H9 (cell line): ENCODE data around the gene RPL36A. TPM values are rescaled to one million over a fixed set of nuclear protein-coding genes. Genes with fewer than 3 reads are reported as not detected.

ENCODE experiments used
- DNase-seq: peaks from one replicate; pipeline ENCODE4 v3.0.0-alpha.2; 2017
- H2AFZ ChIP-seq: one replicate; pipeline ENCODE4 v1.6.1; 2013; ENCODE audit warnings: mild to moderate bottlenecking, low read length, control low read depth, moderate library complexity
- H2AK5ac ChIP-seq: 2 replicates; pipeline ENCODE4 v1.6.1; 2013; ENCODE audit warnings: low read length, control low read depth, mixed read lengths; ENCODE audit not compliant: insufficient read length
- H2BK120ac ChIP-seq: one replicate; pipeline ENCODE4 v1.6.1; 2013; ENCODE audit warnings: low read depth, mild to moderate bottlenecking, low read length, control low read depth, inconsistent platforms; ENCODE audit not compliant: poor library complexity, severe bottlenecking
- H2BK12ac ChIP-seq: 2 replicates; pipeline ENCODE4 v1.6.1; 2013; ENCODE audit warnings: low read length, control low read depth, mixed read lengths, low read depth; ENCODE audit not compliant: insufficient read length
- H2BK15ac ChIP-seq: 2 replicates; pipeline ENCODE4 v1.6.1; 2013; ENCODE audit warnings: low read depth, low read length, control low read depth
- H2BK20ac ChIP-seq: one replicate; pipeline ENCODE4 v1.6.1; 2013; ENCODE audit warnings: low read depth, mild to moderate bottlenecking, low read length, control low read depth, inconsistent platforms; ENCODE audit not compliant: poor library complexity, severe bottlenecking
- H2BK5ac ChIP-seq: 2 replicates; pipeline ENCODE4 v1.6.1; 2013; ENCODE audit warnings: low read length, control low read depth, mixed read lengths; ENCODE audit not compliant: insufficient read length
- H3K14ac ChIP-seq: 2 replicates; pipeline ENCODE4 v1.6.1; 2013; ENCODE audit warnings: low read length, control low read depth; ENCODE audit not compliant: insufficient read depth
- H3K18ac ChIP-seq: 2 replicates; pipeline ENCODE4 v1.6.1; 2013; ENCODE audit warnings: low read depth, mild to moderate bottlenecking, mixed read lengths, low read length, control low read depth; ENCODE audit not compliant: insufficient read length
- H3K23ac ChIP-seq: 2 replicates; pipeline ENCODE4 v1.6.1; 2013; ENCODE audit warnings: low read length, control low read depth, mixed read lengths, low read depth; ENCODE audit not compliant: insufficient read length
- H3K23me2 ChIP-seq: 2 replicates; pipeline ENCODE4 v1.6.1; 2013; ENCODE audit warnings: low read depth, mild to moderate bottlenecking, mixed read lengths, low read length, control low read depth; ENCODE audit not compliant: insufficient read length, poor library complexity, severe bottlenecking
- H3K27ac ChIP-seq: 2 replicates; pipeline ENCODE4 v1.5.1; 2013; ENCODE audit warnings: low read length, control low read depth, mixed read lengths, low read depth; ENCODE audit not compliant: insufficient read length
- H3K27me3 ChIP-seq: 2 replicates; pipeline ENCODE4 v1.6.1; 2013; ENCODE audit warnings: low read length, control low read depth, inconsistent platforms; ENCODE audit not compliant: insufficient read depth
- H3K4ac ChIP-seq: 2 replicates; pipeline ENCODE4 v1.6.1; 2013; ENCODE audit warnings: low read depth, mild to moderate bottlenecking, control low read depth, inconsistent platforms, low read length, moderate library complexity
- H3K4me1 ChIP-seq: 2 replicates; pipeline ENCODE4 v1.6.1; 2013; ENCODE audit warnings: low read length, control low read depth, inconsistent platforms; ENCODE audit not compliant: insufficient read depth
- H3K4me2 ChIP-seq: 2 replicates; pipeline ENCODE4 v1.6.1; 2013; ENCODE audit warnings: low read length, control low read depth, mixed read lengths; ENCODE audit not compliant: insufficient read length, insufficient read depth
- H3K56ac ChIP-seq: 2 replicates; pipeline ENCODE4 v1.6.1; 2013; ENCODE audit warnings: low read depth, mild to moderate bottlenecking, mixed read lengths, low read length, control low read depth; ENCODE audit not compliant: insufficient read length
- H3K79me1 ChIP-seq: 2 replicates; pipeline ENCODE4 v1.6.1; 2013; ENCODE audit warnings: low read depth, mild to moderate bottlenecking, moderate library complexity, low read length, control low read depth, inconsistent platforms; ENCODE audit not compliant: insufficient read depth, poor library complexity, severe bottlenecking
- H3K79me2 ChIP-seq: 2 replicates; pipeline ENCODE4 v1.6.1; 2013; ENCODE audit warnings: low read length, control low read depth, inconsistent platforms; ENCODE audit not compliant: insufficient read depth
- H3K9ac ChIP-seq: 2 replicates; pipeline ENCODE4 v1.6.1; 2013; ENCODE audit warnings: low read length, control low read depth, mixed read lengths; ENCODE audit not compliant: insufficient read length; ENCODE audit errors: extremely low read depth
- H3K9me3 ChIP-seq: one replicate; pipeline ENCODE4 v1.6.1; 2013; ENCODE audit warnings: low read depth, low read length, inconsistent platforms; ENCODE audit not compliant: control insufficient read depth
- H3T11ph ChIP-seq: one replicate; pipeline ENCODE4 v1.6.1; 2013; ENCODE audit warnings: mild to moderate bottlenecking, low read length, control low read depth, inconsistent platforms
- H4K20me1 ChIP-seq: one replicate; pipeline ENCODE4 v1.6.1; 2013; ENCODE audit not compliant: control insufficient read depth, insufficient read length, insufficient read depth
- H4K5ac ChIP-seq: 2 replicates; pipeline ENCODE4 v1.6.1; 2013; ENCODE audit warnings: low read depth, mild to moderate bottlenecking, mixed read lengths, low read length, control low read depth; ENCODE audit not compliant: insufficient read length
- H4K8ac ChIP-seq: replicated peaks from 2 replicates; pipeline ENCODE4 v1.6.1; 2013; ENCODE audit warnings: low read length, control low read depth, mixed read lengths, low read depth; ENCODE audit not compliant: insufficient read length
- H4K91ac ChIP-seq: 2 replicates; pipeline ENCODE4 v1.6.1; 2013; ENCODE audit warnings: low read depth, mild to moderate bottlenecking, moderate library complexity, mixed read lengths, low read length, control low read depth; ENCODE audit not compliant: insufficient read length
- H3K27ac Mint-ChIP-seq, 3 experiments: 2 replicates in 2 of 3; 3 replicates in 1 of 3; pipeline ENCODE4 v1.8.0; 2020 to 2021; ENCODE audit warnings: mixed read lengths in 3 of 3, mild to moderate bottlenecking in 1 of 3, moderate library complexity in 1 of 3
- H3K27me3 Mint-ChIP-seq: 2 replicates; pipeline ENCODE4 v1.8.0; 2021; ENCODE audit warnings: low read depth, mild to moderate bottlenecking, moderate library complexity, mixed read lengths
- H3K36me3 Mint-ChIP-seq, 3 experiments: 2 replicates in 2 of 3; 3 replicates in 1 of 3; pipeline ENCODE4 v1.8.0; 2020 to 2021; ENCODE audit warnings: low read depth in 3 of 3, mixed read lengths in 3 of 3; ENCODE audit not compliant: insufficient read depth in 1 of 3
- H3K4me1 Mint-ChIP-seq, 2 experiments: 2 replicates each; pipeline ENCODE4 v1.8.0; 2020; ENCODE audit warnings: mixed read lengths in 2 of 2
- H3K4me3 Mint-ChIP-seq, 2 experiments: 2 replicates in 1 of 2; 3 replicates in 1 of 2; pipeline ENCODE4 v1.8.0; 2020 to 2021; ENCODE audit warnings: mild to moderate bottlenecking in 2 of 2, mixed read lengths in 2 of 2, moderate library complexity in 1 of 2
- H3K9me3 Mint-ChIP-seq, 2 experiments: 2 replicates in 1 of 2; 3 replicates in 1 of 2; pipeline ENCODE4 v1.8.0; 2020; ENCODE audit warnings: mild to moderate bottlenecking in 2 of 2, mixed read lengths in 2 of 2, moderate library complexity in 1 of 2
- CTCF ChIP-seq: fragments of 200-600 bp; sonication (generic); conservative IDR thresholded peaks from 3 replicates; pipeline ENCODE4 v1.8.0; 2021; ENCODE audit warnings: antibody characterized with exemption, mild to moderate bottlenecking
- WGBS: extraction: QIAGEN DNeasy Blood & Tissue Kit; methylation state at CpG from one replicate; pipeline ENCODE4 v1.1.7; 2013; ENCODE audit warnings: missing lambda C conversion rate, low lambda C conversion rate, mixed read lengths; ENCODE audit not compliant: insufficient read length; ENCODE audit errors: extremely low coverage; 5-methylcytosine and 5-hydroxymethylcytosine counted together
- total RNA-seq: library from RNA; stranded (reverse); gene quantifications from 2 replicates; pipeline ENCODE4 v1.2.1, GENCODE V29; 2021

The RPL36A gene
- total RNA-seq, 1 experiment from 2014 or later, result 428 TPM

- no peak overlapping the region for H3K56ac ChIP-seq
- H4K5ac ChIP-seq, result no peak overlapping the region
- H3K27ac Mint-ChIP-seq, result no peak overlapping the region
- no peak overlapping the region for H3T11ph ChIP-seq
- H2BK20ac ChIP-seq, result no peak overlapping the region
- H3K4me1 ChIP-seq, result no peaks in the 10 kb centered on the region
- no peaks in the 10 kb centered on the region for H3K23me2 ChIP-seq
- no peaks in the 10 kb centered on the region for H3K4me1 Mint-ChIP-seq
- H3K9ac ChIP-seq, result no peak overlapping the region
- H4K20me1 ChIP-seq, result no peaks in the 10 kb centered on the region
- H2BK120ac ChIP-seq, result no peak overlapping the region
- TF ChIP-seq CTCF, result no peak
- no peak overlapping the region for H2BK5ac ChIP-seq
- no peak overlapping the region for H2AK5ac ChIP-seq
- no peak overlapping the region for H3K18ac ChIP-seq
- H3K23ac ChIP-seq, result no peak overlapping the region
- no peak for DNase-seq
- H3K79me2 ChIP-seq, result no peaks in the 10 kb centered on the region
- H3K4me3 Mint-ChIP-seq, result no peak overlapping the region
- H3K27me3 ChIP-seq, result no peaks in the 10 kb centered on the region
- no peak overlapping the region for H3K4me2 ChIP-seq
- no peak overlapping the region for H3K14ac ChIP-seq
- H3K79me1 ChIP-seq, result no peaks in the 10 kb centered on the region
- H4K8ac ChIP-seq, result no peak overlapping the region
- no peak overlapping the region for H2AFZ ChIP-seq
- H3K27me3 Mint-ChIP-seq, result no peaks in the 10 kb centered on the region
- H4K91ac ChIP-seq, result no peak overlapping the region
- H3K9me3 Mint-ChIP-seq, result peaks cover 62 to 78% of the 10 kb centered on the region in 2 experiments
- no peak overlapping the region for H2BK15ac ChIP-seq
- H3K4ac ChIP-seq, result no peak overlapping the region
- no peak overlapping the region for H3K27ac ChIP-seq
- no CpG with 5 or more reads among the region's 1 CpG for WGBS
- H3K9me3 ChIP-seq, result peaks cover 32% of the 10 kb centered on the region
- H3K36me3 Mint-ChIP-seq, result peaks cover 39 to 63% (median 60%) of the 10 kb centered on the region in 3 experiments
- H2BK12ac ChIP-seq, result no peak overlapping the region
Observed at GRCh38 chrX:101429934-101430333, 39.1 kb downstream of the RPL36A start.
